Transverse colon (tissue), 4 donors: ENCODE data around the gene HS3ST5.

Experiments used
- CTCF ChIP-seq, 5 experiments: fragments of 200-600 bp in 3 of 5; fragments of 450-650 bp in 2 of 5; sonication (generic) in 3 of 5; IDR thresholded peaks; 1 replicate in 2 of 5; 2 replicates in 3 of 5; pipeline ENCODE4 v1.5.1; 2016 to 2017; ENCODE audit warnings: antibody characterized with exemption in 5 of 5, inconsistent platforms in 3 of 5, mild to moderate bottlenecking in 2 of 5, moderate library complexity in 1 of 5
- EP300 ChIP-seq: sonication (generic); formaldehyde crosslinking; IDR thresholded peaks from one replicate; pipeline ENCODE4 v1.6.1; 2017; ENCODE audit warnings: antibody characterized with exemption, low read depth
- POLR2AphosphoS5 ChIP-seq, 3 donors: sonication (generic); formaldehyde crosslinking; IDR thresholded peaks; one replicate each; pipeline ENCODE4 v1.6.1; 2016; ENCODE audit warnings: antibody characterized with exemption in 3 of 3

- TF ChIP-seq CTCF (IDR thresholded peaks at IDR 0.05) (no peak), POLR2AphosphoS5 (IDR thresholded peaks at IDR 0.05) (no peak), EP300 (no peak)
Observed at GRCh38 chr6:114355300-114355699, 12.5 kb upstream of the HS3ST5 start.
